ENCODE measurements around the gene EOGT. TPM values are rescaled to one million over a fixed set of nuclear protein-coding genes. Genes with fewer than 3 reads are reported as not detected.

Gene EOGT
- total and polyA plus RNA-seq, 2 experiments from 2014 or later = 11.9 to 27.2 TPM

DNA sequence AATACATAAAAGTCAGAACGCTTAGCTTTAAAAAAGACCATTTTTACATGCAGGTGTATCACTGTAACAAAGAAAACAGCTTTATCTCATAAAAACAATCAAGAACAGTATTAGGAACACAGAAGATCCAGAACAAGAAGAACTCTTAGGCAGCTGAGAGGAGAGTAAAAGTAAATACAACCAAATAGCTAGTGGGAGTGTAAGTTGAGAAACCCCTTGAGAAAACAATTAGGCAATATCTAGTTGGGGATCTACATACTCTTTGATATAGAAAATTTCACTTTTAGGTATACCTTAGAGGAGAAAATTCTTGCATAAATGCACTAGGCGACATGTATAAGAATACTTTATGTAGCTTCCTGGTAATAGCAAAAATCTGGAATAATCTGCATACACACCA, 31.1 kb upstream of the EOGT start:
- no peaks in the 10 kb centered on the region for H3K4me1 Mint-ChIP-seq
- no peak overlapping the region for H2AFZ ChIP-seq
- H3K79me2 ChIP-seq (replicated peaks; ENCODE audit: insufficient read depth) = peaks cover 7% of the 10 kb centered on the region
- no peaks in the 10 kb centered on the region for H4K20me1 ChIP-seq (replicated peaks; ENCODE audit: insufficient read depth)
- peaks cover 27% of the 10 kb centered on the region for H3K36me3 ChIP-seq (ENCODE audit: insufficient read depth)
- no peak for TF ChIP-seq POLR2AphosphoS5 (IDR thresholded peaks at IDR 0.05; ENCODE audit: low read depth)
- TF ChIP-seq, protein P1, sequence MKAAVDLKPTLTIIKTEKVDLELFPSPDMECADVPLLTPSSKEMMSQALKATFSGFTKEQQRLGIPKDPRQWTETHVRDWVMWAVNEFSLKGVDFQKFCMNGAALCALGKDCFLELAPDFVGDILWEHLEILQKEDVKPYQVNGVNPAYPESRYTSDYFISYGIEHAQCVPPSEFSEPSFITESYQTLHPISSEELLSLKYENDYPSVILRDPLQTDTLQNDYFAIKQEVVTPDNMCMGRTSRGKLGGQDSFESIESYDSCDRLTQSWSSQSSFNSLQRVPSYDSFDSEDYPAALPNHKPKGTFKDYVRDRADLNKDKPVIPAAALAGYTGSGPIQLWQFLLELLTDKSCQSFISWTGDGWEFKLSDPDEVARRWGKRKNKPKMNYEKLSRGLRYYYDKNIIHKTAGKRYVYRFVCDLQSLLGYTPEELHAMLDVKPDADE (IDR thresholded peaks at IDR 0.05) = no peak
- TF ChIP-seq, protein P2, sequence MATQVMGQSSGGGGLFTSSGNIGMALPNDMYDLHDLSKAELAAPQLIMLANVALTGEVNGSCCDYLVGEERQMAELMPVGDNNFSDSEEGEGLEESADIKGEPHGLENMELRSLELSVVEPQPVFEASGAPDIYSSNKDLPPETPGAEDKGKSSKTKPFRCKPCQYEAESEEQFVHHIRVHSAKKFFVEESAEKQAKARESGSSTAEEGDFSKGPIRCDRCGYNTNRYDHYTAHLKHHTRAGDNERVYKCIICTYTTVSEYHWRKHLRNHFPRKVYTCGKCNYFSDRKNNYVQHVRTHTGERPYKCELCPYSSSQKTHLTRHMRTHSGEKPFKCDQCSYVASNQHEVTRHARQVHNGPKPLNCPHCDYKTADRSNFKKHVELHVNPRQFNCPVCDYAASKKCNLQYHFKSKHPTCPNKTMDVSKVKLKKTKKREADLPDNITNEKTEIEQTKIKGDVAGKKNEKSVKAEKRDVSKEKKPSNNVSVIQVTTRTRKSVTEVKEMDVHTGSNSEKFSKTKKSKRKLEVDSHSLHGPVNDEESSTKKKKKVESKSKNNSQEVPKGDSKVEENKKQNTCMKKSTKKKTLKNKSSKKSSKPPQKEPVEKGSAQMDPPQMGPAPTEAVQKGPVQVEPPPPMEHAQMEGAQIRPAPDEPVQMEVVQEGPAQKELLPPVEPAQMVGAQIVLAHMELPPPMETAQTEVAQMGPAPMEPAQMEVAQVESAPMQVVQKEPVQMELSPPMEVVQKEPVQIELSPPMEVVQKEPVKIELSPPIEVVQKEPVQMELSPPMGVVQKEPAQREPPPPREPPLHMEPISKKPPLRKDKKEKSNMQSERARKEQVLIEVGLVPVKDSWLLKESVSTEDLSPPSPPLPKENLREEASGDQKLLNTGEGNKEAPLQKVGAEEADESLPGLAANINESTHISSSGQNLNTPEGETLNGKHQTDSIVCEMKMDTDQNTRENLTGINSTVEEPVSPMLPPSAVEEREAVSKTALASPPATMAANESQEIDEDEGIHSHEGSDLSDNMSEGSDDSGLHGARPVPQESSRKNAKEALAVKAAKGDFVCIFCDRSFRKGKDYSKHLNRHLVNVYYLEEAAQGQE (IDR thresholded peaks at IDR 0.05; ENCODE audit: unreplicated experiment) = no peak
- TF ChIP-seq, protein P3, sequence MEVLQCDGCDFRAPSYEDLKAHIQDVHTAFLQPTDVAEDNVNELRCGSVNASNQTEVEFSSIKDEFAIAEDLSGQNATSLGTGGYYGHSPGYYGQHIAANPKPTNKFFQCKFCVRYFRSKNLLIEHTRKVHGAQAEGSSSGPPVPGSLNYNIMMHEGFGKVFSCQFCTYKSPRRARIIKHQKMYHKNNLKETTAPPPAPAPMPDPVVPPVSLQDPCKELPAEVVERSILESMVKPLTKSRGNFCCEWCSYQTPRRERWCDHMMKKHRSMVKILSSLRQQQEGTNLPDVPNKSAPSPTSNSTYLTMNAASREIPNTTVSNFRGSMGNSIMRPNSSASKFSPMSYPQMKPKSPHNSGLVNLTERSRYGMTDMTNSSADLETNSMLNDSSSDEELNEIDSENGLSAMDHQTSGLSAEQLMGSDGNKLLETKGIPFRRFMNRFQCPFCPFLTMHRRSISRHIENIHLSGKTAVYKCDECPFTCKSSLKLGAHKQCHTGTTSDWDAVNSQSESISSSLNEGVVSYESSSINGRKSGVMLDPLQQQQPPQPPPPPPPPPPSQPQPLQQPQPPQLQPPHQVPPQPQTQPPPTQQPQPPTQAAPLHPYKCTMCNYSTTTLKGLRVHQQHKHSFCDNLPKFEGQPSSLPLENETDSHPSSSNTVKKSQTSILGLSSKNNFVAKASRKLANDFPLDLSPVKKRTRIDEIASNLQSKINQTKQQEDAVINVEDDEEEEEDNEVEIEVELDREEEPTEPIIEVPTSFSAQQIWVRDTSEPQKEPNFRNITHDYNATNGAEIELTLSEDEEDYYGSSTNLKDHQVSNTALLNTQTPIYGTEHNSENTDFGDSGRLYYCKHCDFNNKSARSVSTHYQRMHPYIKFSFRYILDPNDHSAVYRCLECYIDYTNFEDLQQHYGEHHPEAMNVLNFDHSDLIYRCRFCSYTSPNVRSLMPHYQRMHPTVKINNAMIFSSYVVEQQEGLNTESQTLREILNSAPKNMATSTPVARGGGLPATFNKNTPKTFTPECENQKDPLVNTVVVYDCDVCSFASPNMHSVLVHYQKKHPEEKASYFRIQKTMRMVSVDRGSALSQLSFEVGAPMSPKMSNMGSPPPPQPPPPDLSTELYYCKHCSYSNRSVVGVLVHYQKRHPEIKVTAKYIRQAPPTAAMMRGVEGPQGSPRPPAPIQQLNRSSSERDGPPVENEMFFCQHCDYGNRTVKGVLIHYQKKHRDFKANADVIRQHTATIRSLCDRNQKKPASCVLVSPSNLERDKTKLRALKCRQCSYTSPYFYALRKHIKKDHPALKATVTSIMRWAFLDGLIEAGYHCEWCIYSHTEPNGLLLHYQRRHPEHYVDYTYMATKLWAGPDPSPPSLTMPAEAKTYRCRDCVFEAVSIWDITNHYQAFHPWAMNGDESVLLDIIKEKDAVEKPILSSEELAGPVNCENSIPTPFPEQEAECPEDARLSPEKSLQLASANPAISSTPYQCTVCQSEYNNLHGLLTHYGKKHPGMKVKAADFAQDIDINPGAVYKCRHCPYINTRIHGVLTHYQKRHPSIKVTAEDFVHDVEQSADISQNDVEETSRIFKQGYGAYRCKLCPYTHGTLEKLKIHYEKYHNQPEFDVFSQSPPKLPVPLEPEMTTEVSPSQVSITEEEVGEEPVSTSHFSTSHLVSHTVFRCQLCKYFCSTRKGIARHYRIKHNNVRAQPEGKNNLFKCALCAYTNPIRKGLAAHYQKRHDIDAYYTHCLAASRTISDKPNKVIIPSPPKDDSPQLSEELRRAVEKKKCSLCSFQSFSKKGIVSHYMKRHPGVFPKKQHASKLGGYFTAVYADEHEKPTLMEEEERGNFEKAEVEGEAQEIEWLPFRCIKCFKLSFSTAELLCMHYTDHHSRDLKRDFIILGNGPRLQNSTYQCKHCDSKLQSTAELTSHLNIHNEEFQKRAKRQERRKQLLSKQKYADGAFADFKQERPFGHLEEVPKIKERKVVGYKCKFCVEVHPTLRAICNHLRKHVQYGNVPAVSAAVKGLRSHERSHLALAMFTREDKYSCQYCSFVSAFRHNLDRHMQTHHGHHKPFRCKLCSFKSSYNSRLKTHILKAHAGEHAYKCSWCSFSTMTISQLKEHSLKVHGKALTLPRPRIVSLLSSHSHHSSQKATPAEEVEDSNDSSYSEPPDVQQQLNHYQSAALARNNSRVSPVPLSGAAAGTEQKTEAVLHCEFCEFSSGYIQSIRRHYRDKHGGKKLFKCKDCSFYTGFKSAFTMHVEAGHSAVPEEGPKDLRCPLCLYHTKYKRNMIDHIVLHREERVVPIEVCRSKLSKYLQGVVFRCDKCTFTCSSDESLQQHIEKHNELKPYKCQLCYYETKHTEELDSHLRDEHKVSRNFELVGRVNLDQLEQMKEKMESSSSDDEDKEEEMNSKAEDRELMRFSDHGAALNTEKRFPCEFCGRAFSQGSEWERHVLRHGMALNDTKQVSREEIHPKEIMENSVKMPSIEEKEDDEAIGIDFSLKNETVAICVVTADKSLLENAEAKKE (CRISPR knock-in tag; IDR thresholded peaks at IDR 0.05) = no peak
- TF ChIP-seq CREB1 (CRISPR knock-in tag; IDR thresholded peaks at IDR 0.05; ENCODE audit: low read depth) = no peak
- no peak for TF ChIP-seq EZH2phosphoT487 (IDR thresholded peaks at IDR 0.05; ENCODE audit: unreplicated experiment)
- TF ChIP-seq STAT1 (IDR thresholded peaks at IDR 0.05; ENCODE audit: unreplicated experiment) = no peak
- no peak for TF ChIP-seq EZH2 (IDR thresholded peaks at IDR 0.05; ENCODE audit: low read depth, unreplicated experiment)
- TF ChIP-seq JUNB (IDR thresholded peaks at IDR 0.05; ENCODE audit: unreplicated experiment) = no peak
- H3K4me3 Mint-ChIP-seq = no peak overlapping the region
- no peaks in the 10 kb centered on the region for H3K9me3 Mint-ChIP-seq
- no peaks in the 10 kb centered on the region for H3K27me3 ChIP-seq (ENCODE audit: insufficient read depth)
- no peak overlapping the region for H3K4me2 ChIP-seq
- no peak overlapping the region for H3K27ac Mint-ChIP-seq
- H3K4me3 ChIP-seq = no peak overlapping the region
- H3K27me3 Mint-ChIP-seq (ENCODE audit: insufficient read depth, low read depth, poor library complexity) = no peaks in the 10 kb centered on the region
- peaks cover 20% of the 10 kb centered on the region for H3K36me3 Mint-ChIP-seq (ENCODE audit: low read depth)
- no peaks in the 10 kb centered on the region for H3F3A ChIP-seq (replicated peaks; ENCODE audit: low read depth)
- DNase-seq (ENCODE audit: low spot score) (no peak), ATAC-seq (no peak)
- H3K4me1 ChIP-seq (ENCODE audit: insufficient read depth) = no peaks in the 10 kb centered on the region
- no peak overlapping the region for H3K27ac ChIP-seq (ENCODE audit: low read depth)
- no peaks in the 10 kb centered on the region for H3K9me2 ChIP-seq (ENCODE audit: insufficient read depth)

Data from GM23338 (cell line).